Endothelial cell (in vitro differentiated cells): ENCODE data around the gene RAMP3. TPM values are rescaled to one million over a fixed set of nuclear protein-coding genes. Genes with fewer than 3 reads are reported as not detected.

Source experiments
- DNase-seq: peaks from one replicate; pipeline ENCODE4 v3.0.0; 2021; ENCODE audit warnings: low spot score
- H3K27ac Mint-ChIP-seq: one replicate; pipeline ENCODE4 v1.8.0; 2021; ENCODE audit warnings: mixed read lengths, inconsistent platforms; ENCODE audit not compliant: unreplicated experiment
- H3K27me3 Mint-ChIP-seq: one replicate; pipeline ENCODE4 v1.8.0; 2021; ENCODE audit warnings: mild to moderate bottlenecking, moderate library complexity, mixed read lengths, inconsistent platforms; ENCODE audit not compliant: unreplicated experiment
- H3K36me3 Mint-ChIP-seq: one replicate; pipeline ENCODE4 v1.8.0; 2021; ENCODE audit warnings: mild to moderate bottlenecking, low read depth, mixed read lengths, inconsistent platforms; ENCODE audit not compliant: unreplicated experiment
- H3K4me1 Mint-ChIP-seq: one replicate; pipeline ENCODE4 v1.8.0; 2021; ENCODE audit warnings: mild to moderate bottlenecking, mixed read lengths, inconsistent platforms; ENCODE audit not compliant: unreplicated experiment
- H3K4me3 Mint-ChIP-seq: one replicate; pipeline ENCODE4 v1.8.0; 2021; ENCODE audit warnings: mild to moderate bottlenecking, mixed read lengths, inconsistent platforms; ENCODE audit not compliant: unreplicated experiment
- H3K9me3 Mint-ChIP-seq: one replicate; pipeline ENCODE4 v1.8.0; 2021; ENCODE audit warnings: mixed read lengths, inconsistent platforms; ENCODE audit not compliant: unreplicated experiment
- CTCF ChIP-seq: fragments of 200-600 bp; sonication (generic); IDR thresholded peaks from one replicate; pipeline ENCODE4 v1.5.0; 2021; ENCODE audit warnings: antibody characterized with exemption; ENCODE audit not compliant: unreplicated experiment
- total RNA-seq: library from RNA; stranded (reverse); fragmentation: NEBNext Ultra II Directional; extraction: Animal tissue kit (Norgen Biotek cat#: 25700); gene quantifications from one replicate; pipeline ENCODE4 v1.2.1, GENCODE V29; 2021; ENCODE audit not compliant: unreplicated experiment

Gene RAMP3
- total RNA-seq, 1 donor from 2014 or later: 0.62 TPM

- H3K9me3 Mint-ChIP-seq: peaks cover 4% of the 10 kb centered on the region
- no peak for DNase-seq
- TF ChIP-seq CTCF: no peak
- no peak overlapping the region for H3K27ac Mint-ChIP-seq
- no peak overlapping the region for H3K4me3 Mint-ChIP-seq
- H3K4me1 Mint-ChIP-seq: no peaks in the 10 kb centered on the region
- H3K36me3 Mint-ChIP-seq: no peaks in the 10 kb centered on the region
- H3K27me3 Mint-ChIP-seq: peaks cover 16% of the 10 kb centered on the region
These were observed 18.5 kb downstream of the RAMP3 start for GRCh38 chr7:45176091-45176490.

DNA sequence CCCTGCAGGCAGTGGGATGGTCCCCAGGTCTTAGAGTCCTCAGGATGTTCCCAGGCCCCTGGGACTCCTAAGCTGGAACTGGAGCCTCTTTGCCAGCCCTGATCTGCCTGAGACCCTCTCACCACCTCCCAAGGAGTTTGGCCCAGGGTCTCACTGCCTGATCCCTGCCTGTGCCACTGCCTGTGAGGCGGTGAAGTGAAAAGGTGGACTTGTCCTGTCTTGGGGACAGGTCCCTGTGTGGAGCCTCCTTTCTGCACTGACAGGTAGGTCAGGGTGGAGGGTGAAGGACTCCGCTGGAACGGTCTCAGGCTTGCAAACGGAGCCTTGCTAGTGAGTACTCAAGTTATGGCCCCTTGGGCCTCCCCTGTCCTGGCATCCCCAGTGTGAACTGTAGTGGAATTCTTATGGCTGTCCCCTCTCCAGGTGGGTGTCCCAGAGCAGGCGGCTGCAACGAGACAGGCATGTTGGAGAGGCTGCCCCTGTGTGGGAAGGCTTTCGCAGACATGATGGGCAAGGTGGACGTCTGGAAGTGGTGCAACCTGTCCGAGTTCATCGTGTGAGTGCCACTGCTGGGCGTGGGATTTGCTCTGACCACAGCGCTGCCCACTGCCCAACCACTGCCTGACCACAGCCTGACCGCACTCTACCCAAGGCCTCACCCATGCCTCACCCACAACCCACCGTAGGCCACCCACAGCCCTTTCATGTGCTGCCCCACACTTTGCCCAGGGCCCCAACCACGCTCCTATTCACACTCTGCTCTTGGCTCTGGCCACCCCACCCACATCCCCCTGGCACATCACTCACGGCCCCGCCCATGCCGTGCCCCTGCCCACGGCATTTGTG is 19.5 kb downstream of the RAMP3 start:
- Mint-ChIP-seq H3K27ac (no peak overlapping the region), H3K36me3 (no peaks in the 10 kb centered on the region), H3K9me3 (peaks cover 4% of the 10 kb centered on the region), H3K4me3 (no peak overlapping the region), H3K4me1 (no peaks in the 10 kb centered on the region), H3K27me3 (peaks cover 20% of the 10 kb centered on the region)
- no peak for DNase-seq
- TF ChIP-seq CTCF: no peak

- no peaks in the 10 kb centered on the region for H3K4me1 Mint-ChIP-seq
- DNase-seq: no peak
- no peak for TF ChIP-seq CTCF
- no peaks in the 10 kb centered on the region for H3K36me3 Mint-ChIP-seq
- peaks cover 4% of the 10 kb centered on the region for H3K9me3 Mint-ChIP-seq
- peaks cover 20% of the 10 kb centered on the region for H3K27me3 Mint-ChIP-seq
- H3K27ac Mint-ChIP-seq: no peak overlapping the region
- H3K4me3 Mint-ChIP-seq: no peak overlapping the region
These were observed 20.2 kb downstream of the RAMP3 start for GRCh38 chr7:45177801-45178200.

- no peak overlapping the region for H3K4me3 Mint-ChIP-seq
- peaks cover 4% of the 10 kb centered on the region for H3K9me3 Mint-ChIP-seq
- H3K27ac Mint-ChIP-seq: no peak overlapping the region
- TF ChIP-seq CTCF: no peak
- no peak for DNase-seq
- peaks cover 18% of the 10 kb centered on the region for H3K27me3 Mint-ChIP-seq
- H3K4me1 Mint-ChIP-seq: no peaks in the 10 kb centered on the region
- no peaks in the 10 kb centered on the region for H3K36me3 Mint-ChIP-seq
These were observed 20.9 kb downstream of the RAMP3 start for GRCh38 chr7:45178241-45179225.
